SKM-1 treated with dmso at 0.1 percent for 144 hours (cell line): Measurements from ENCODE around the gene RUFY4.
"Not testable (repeated sequence)": the region's sequence is repeated elsewhere in the genome, so short reads cannot be mapped to it uniquely, and the experiment has no call there.

ENCODE experiments used
- DNase-seq: peaks from one replicate; lab custom pipeline; 2025; ENCODE audit not compliant: unreplicated experiment; lab: John Stamatoyannopoulos, UW

Gene RUFY4

GRCh38 chr2:218031261-218031660 is 37.8 kb upstream of the RUFY4 start:
- no peak for DNase-seq

GRCh38 chr2:218031771-218032257 is 37.2 kb upstream of the RUFY4 start:
- DNase-seq, result no peak

GRCh38 chr2:218032336-218033171 is 36.5 kb upstream of the RUFY4 start:
- no peak for DNase-seq

GRCh38 chr2:218033208-218033589 is 35.9 kb upstream of the RUFY4 start:
- no peak for DNase-seq

GRCh38 chr2:218033590-218034496 is 35.2 kb upstream of the RUFY4 start:
- DNase-seq, result no peak

- DNase-seq, result peak; percentile 74
Observed at GRCh38 chr2:218034497-218035213, 34.4 kb upstream of the RUFY4 start.

- DNase-seq, result no peak
Observed at GRCh38 chr2:218035463-218036100, 33.5 kb upstream of the RUFY4 start.

- DNase-seq, result peak; percentile 33
Observed at GRCh38 chr2:218036371-218036770, 32.7 kb upstream of the RUFY4 start.

GRCh38 chr2:218039171-218039570 is 29.9 kb upstream of the RUFY4 start:
- DNase-seq, result no peak

GRCh38 chr2:218040883-218041282 is 28.2 kb upstream of the RUFY4 start:
- DNase-seq, result no peak

- DNase-seq, result no peak
Observed at GRCh38 chr2:218041302-218042168, 27.5 kb upstream of the RUFY4 start.

- DNase-seq, result no peak
Observed at GRCh38 chr2:218043100-218043499, 26.0 kb upstream of the RUFY4 start.

GRCh38 chr2:218043701-218044109 is 25.3 kb upstream of the RUFY4 start:
- DNase-seq, result no peak

- DNase-seq, result not testable (repeated sequence)
Observed at GRCh38 chr2:218044599-218044998, 24.5 kb upstream of the RUFY4 start.

GRCh38 chr2:218046238-218046637 is 22.8 kb upstream of the RUFY4 start:
- peak; percentile 85 for DNase-seq

- DNase-seq, result peak; percentile 46
Observed at GRCh38 chr2:218047536-218048225, 21.4 kb upstream of the RUFY4 start.

- DNase-seq, result no peak
Observed at GRCh38 chr2:218051903-218052302, 17.1 kb upstream of the RUFY4 start.

- DNase-seq, result no peak
Observed at GRCh38 chr2:218059289-218059688, 9.8 kb upstream of the RUFY4 start.

GRCh38 chr2:218060118-218060517 is 8.9 kb upstream of the RUFY4 start:
- no peak for DNase-seq
